NCI-H2171 (cell line): Measurements from ENCODE around the gene ADAM11.
"Not testable (repeated sequence)": the region's sequence is repeated elsewhere in the genome, so short reads cannot be mapped to it uniquely, and the experiment has no call there.

Experiments used
- DNase-seq: peaks from one replicate; lab custom pipeline; 2025; lab: John Stamatoyannopoulos, UW

ADAM11 gene, protein sequence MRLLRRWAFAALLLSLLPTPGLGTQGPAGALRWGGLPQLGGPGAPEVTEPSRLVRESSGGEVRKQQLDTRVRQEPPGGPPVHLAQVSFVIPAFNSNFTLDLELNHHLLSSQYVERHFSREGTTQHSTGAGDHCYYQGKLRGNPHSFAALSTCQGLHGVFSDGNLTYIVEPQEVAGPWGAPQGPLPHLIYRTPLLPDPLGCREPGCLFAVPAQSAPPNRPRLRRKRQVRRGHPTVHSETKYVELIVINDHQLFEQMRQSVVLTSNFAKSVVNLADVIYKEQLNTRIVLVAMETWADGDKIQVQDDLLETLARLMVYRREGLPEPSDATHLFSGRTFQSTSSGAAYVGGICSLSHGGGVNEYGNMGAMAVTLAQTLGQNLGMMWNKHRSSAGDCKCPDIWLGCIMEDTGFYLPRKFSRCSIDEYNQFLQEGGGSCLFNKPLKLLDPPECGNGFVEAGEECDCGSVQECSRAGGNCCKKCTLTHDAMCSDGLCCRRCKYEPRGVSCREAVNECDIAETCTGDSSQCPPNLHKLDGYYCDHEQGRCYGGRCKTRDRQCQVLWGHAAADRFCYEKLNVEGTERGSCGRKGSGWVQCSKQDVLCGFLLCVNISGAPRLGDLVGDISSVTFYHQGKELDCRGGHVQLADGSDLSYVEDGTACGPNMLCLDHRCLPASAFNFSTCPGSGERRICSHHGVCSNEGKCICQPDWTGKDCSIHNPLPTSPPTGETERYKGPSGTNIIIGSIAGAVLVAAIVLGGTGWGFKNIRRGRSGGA

DNA sequence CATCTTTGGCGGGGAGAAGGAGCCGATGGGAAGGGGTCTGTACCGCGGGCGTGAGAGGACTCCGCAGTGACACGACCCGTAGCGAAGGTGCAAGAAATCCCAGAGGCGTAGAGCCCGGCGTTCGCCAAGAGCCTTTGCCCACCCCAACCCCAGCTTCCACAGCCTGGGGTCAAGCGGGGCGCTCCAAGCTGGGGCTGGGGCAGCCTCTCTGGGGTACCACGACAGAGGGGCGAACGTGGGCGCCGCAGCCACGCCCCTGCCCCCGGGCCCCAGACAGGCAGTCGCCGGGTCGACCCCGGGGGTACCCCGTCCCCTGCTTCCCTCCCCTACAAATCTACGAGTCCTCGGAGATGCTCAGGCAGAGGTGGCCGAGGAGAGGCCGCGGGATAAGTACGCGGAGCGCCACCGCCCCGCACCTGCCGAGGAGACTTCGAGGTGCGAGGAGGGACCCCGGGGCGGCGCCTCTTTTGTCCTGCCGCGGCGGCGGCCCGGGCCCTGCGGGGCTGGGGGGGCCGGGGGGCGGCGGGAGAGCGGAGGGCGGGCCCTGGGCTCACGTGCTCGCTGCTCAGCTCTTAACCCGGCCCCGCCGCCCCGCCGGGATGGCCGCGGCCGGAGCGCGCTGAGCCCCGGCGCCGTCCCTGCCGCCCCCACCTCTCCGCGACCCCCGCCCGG is at the start of gene ADAM11:
Gene ADAM11 (plus strand): TSS at position 575 of the 672 bp plus-strand sequence. CDS start 212 bp downstream, outside the sequence.
- DNase-seq: no peak

DNA sequence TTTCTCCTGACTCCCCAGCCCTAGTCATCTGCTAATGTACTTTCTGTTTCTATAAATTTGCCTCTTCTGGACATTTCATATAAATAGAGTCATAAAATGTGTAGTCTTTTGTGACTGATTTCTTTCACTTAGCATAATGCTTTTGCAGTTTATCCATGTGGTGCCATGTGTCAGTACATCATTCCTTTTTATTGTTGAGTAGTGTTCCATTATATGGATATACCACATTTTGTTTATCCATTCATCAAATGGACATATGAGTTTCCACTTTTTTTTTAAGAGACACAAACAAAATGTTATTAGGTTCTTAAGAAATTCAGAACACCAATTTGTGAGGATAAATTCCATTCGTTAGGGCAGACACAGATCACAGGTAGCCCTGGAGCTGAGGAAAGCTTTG is 39.3 kb upstream of the ADAM11 start:
- no peak for DNase-seq

DNA sequence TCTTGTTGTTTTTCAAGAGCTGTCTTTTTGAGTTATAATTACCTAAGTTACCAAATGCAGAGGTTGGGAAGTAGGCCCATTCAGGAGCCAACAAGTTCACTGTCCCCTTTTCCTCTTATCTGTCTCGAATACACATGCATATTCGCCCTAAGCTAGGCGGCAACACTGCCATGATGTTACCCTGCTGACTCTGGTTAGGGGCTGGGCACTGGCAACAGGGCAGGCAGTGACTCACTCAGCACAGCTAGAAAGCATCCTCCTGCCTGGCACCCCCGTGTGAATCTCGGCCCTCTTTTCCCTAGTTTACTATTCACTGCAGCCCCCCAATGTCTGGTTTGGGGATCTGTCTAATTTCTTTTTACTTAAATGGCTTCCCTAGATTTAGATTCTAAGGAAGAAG is 36.5 kb upstream of the ADAM11 start:
- DNase-seq: no peak

DNA sequence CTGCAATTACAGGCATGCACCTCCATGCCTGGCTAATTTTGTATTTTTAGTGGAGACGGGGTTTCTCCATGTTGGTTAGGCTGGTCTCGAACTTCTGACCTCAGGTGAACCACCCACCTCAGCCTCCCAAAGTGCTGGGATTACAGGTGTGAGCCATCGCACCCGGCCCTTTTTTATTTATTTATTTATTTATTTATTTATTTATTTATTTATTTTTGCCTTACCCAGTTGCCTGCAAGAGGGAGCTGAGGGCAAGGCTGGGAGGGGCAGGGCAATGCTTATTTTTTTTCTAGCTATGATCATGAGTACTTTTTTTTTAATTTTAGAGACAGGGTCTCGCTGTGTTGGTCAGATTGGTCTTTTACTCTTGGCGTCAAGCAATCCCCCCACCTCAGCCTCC is 32.7 kb upstream of the ADAM11 start:
- DNase-seq: not testable (repeated sequence)

DNA sequence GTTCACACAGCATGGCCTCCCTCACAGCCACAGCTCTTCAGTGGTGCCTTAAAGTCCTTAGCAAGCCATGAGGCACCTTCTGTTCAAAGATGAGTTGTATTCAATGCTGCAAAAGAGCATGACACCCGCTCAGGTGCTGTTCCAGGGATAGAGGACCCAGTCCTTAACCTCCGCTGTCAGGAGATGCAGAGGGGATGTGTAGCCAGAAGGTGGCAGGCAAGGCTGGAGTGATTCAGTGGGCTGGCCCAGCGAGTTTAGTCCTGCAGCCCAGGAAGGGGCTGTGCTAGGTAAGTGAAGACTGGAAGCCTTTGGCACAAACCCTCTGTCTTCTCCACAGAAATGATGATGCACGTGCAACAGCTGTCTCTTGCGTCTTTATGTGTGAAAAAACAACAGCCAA is 25.0 kb upstream of the ADAM11 start:
- DNase-seq: no peak

DNA sequence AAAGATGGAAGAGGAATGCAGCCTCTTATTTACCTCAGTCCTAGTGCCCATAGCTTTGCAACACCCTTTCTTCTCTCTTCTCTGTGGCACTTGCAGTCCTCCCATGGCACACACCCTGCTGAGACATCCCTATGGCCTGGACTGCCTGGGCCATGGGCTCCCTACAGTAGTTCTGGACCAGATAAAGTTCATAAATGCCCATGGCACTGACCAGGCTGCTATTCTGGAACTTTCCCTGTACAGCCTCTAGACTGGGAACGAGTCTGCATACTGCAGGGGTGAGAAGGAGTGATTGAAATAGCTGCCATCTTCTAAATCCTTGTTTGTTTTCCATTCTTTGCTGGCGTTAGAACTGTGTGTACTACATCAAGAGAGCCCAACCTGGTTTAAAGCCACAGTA is 24.5 kb upstream of the ADAM11 start:
- DNase-seq: no peak

DNA sequence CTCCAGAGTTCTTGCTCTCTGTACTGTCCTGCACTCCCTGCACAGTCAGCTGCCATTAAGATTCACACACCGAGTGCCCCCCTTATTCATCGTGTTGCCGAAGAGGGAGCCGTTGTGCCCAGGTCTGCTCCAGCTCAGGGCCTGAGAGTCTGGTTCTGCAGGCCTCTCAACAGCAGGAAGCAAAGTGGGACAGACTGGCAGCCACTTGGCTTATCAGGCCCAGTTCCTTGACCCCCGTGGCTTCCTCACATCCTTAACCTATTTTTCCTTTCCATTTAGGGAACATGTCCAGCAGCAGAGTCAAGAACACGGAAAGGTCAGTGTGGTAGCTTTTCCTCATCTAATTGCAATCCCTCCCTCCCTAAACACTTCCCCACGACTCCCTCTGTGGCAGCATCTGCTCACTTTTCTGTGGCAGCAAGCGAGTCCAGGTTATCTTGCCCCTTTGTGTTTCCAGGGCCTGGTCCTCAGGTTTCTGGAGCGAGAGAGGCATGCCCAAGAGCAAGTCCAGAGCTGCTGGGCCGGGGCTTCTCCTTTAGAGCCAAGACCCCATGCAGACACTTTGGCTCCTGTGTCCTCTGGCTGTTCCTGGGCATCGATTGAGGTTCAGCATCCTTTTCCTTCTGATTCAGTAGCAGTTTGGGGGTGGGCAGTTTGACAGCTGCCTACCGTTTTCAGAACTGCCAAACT is 22.1 kb upstream of the ADAM11 start:
- no peak for DNase-seq

DNA sequence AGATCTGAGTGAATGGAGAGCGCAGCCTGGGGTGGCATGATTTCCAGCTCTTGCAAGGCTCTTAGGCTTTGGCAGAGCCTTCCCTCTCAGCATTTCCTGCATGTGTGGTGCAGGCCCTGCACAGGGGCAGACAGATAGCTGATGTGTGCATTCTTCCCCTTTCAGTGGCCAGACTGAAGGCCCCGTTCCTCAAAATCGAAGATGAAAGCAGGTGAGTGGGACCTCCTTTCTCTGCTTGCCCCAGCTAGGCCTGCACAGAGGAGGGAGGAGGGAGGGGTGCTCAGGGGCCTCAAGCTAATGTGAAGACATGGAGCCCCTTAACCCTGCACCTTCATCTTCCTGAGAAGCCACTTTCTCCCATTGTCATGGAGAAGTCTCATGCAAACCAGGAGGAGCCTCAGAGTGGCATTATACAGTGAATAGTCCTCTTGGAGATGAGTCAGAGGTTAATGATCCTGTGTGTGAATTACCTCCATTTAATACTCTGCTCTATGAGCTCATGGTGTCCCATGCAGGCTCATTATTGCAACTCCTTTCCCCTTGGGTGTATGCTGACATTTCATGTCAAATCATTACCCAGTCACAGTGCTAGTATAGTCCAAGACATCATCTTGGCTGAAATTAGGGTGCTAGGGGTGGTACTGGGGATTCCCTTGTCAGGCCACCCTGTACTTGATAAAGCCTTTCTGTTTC is 20.4 kb upstream of the ADAM11 start:
- DNase-seq: no peak

DNA sequence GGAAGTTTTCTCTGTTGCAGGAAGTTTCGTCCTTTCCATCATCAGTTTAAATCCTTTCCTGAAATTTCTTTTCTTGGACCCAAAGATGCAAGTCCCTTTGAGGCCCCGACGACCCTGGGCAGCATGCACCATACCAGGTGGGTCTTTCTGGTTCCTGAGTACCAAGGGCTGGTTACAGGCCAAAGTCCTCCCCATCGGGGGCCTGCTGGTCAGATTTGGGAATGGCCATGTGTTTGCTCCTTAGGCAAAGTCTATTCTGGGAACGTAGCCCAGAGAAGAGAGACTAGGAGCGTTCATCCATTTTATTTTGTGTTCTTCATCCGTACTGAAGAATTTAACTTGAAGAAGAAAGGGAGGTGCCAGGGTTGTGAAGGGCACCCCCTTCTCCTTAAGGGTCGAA is 17.5 kb upstream of the ADAM11 start:
- no peak for DNase-seq

DNA sequence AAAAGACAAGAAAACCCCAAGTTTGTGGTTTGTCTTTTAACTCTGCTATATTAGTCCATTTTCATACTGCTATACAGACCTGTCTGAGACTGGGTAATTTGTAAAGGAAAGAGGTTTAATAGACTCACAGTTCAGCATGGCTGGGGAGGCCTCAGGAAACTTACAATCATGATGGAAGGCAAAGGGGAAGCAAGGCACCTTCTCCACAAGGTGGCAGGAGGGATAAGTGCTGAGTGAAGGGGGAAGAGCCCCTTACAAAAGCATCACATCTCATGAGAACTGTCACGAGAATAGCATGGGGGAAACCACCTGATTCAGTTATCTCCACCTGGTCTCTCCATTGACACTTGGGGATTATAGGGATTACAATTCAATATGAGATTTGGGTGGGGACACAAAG is 13.5 kb upstream of the ADAM11 start:
- no peak for DNase-seq

DNA sequence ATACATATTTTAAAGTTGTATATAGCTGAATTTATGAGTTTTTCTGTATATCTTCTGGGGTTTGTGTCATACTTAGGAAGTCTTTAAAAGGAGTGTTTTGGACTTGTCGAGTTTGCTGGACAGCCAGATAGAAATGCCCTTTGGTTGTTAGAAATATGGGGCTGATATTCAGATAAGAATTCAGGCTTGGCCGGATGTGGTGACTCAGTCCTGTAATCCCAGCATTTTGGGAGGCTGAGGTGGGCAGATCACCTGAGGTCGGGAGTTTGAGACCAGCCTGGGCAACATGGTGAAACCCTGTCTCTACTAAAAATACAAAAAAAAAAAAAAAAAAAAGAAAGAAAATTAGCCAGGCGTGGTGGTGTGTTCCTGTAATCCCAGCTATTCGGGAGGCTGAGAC is 13.1 kb upstream of the ADAM11 start:
- DNase-seq: not testable (repeated sequence)

DNA sequence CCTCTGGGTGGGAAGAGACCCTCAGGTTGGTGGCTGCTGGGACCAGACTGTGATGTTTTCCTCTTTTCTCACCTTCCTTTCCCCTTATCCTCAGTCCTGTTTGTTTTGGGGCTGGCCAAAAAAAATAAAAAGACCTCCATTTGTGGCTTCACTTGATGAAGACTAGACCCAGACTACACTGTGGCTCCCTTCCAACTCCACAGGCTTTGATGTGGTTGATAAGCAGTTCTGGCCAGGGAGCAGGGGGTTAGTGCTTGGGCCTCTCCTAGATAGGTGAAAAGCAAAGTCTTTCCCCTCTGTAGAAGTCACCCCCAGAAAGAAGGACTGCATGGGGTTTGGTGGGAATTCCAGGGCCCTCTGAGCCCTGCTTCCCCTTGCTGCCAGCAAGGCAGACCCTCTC is 11.2 kb upstream of the ADAM11 start:
- no peak for DNase-seq

DNA sequence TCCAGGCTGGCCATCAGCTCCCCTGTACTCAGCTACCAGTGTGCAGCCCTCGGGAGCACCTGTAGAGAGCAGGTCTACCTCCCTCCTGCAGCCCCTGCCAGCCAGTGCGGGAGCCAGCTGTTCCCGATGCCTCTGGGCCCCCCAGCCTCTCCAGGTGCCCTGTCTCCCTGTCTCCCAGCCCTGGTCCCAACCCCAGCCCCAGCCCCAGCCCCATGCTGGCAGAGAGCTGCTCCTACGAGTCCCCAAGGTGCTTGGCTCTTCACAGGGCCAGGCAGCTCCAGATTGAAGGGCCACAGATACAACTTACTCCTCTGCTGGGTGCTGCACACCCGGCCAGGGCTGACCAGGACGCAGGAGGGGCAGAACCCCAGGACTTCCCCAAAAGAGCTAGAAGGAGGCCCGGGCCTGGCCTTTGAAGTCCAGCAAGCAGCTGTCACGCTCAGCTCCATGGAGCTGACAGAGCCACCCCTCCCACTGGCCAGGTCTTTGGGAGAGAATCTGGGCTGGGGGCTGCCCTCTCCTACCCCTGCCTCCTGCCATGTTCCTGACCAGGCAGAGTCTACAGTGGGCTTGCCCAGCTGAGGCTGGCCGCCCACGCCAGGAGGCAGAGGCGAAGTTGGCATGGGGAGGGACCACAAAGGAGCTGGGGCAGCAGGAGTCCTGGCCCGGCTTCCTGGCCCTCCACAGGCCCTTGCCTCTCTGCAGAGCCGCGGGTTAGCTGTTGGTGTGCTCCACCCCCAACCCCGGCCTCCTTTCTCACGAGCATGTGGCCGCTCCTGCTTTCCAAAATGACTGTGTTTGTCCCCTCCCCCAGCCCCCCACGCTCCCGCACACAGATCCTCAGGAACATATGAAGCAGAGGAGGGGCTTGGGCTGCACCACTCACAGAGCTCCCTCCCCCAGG is 9.5 kb upstream of the ADAM11 start:
- DNase-seq: no peak

DNA sequence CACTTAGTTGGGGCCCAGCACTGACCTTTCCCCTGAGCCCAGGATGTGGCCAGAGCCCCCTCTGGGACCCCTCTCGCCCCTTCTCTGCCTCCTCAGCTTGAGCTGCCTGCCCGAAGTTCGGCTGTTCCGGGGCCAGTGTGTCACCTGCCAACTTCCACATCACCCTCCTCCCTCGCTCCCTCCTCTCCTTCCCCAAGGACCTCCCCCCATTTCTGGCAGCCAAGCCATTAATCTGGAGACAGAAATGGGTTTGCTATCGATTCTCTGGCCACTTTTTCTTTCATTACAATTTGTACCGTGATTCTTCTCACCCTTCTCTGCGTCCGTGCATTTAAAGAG is 8.8 kb upstream of the ADAM11 start:
- DNase-seq: no peak

DNA sequence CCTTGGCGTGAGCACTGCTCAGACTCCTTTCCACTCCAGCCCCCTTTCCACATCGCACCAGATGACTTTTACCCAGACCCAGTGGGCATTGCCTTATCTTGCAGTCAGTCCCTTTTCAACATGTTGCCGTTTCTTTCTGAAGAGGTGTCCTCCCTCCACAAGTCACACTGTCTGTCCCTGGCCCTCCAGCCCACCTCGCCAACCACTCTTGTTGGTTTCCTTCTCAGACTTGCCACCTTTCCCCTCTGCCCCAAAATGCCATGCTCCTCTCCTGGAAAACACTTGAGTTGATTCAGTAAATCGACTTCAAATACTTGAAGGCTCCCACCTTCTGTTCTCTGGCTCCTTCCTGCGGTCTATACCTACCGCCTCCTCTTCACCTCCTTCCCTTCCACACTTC is 7.5 kb upstream of the ADAM11 start:
- no peak for DNase-seq

DNA sequence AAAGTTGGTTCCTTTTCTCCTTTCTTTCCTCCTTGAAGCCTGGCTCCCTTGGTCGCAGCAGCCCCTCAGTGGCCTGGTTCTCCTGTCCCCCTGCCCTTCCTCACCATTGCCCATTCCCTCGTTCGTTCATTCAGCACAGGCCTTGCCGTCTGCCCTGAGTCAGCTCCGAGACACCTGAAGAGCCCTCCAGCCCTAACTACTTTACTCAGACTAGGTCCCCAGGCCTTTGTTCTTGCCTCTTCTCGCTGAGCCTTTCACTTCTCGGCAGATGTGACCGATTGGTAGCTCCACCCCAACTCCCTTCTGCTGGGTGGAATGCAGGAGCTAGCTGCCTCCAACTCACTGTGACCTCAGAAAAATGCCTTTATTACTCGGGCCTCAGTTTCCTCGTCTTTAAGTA is 7.0 kb upstream of the ADAM11 start:
- no peak for DNase-seq

DNA sequence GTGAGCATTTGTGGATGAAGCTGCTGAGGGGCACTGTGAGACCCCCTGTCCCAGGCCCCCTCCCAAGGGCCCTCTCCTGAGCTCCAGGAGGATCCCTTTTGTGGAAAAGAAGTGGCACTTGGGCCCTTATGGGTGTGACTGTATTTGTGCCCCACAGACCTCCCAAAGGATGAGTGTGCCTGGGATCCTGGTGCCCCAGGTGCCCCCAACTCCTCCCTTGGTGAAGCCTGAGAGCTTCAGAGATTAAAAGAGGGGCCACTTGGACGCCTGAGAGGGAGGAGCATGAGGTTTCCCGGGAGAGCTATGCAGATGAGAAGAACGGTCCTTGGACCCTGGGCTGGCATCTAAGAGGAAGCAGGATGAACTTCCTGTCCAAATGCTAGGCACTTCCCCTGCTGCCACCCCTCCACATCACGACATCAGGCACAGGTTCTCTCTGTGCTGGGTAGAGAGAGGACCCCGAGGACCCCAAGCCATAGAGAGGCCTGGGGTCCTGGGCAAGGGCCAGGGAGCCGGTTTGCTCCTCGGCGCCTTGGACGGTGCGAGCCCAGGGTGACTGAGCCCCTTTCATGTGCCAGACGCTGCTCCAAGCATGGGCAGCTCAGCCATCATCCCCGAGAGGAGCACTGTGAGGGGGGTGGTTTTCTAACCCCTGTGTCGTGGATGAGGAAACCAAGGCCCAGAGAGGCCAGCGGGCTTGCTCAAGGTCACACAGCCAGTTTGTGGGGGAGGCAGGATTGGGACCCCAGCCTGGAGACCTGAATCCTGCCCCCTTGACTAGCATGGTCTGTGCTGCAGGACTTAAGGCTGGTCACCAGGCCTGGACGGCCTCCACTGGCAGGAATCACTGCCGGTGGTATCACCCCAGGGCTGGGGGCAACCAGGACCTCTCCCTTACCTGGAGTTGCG is 5.6 kb upstream of the ADAM11 start:
- DNase-seq: no peak

DNA sequence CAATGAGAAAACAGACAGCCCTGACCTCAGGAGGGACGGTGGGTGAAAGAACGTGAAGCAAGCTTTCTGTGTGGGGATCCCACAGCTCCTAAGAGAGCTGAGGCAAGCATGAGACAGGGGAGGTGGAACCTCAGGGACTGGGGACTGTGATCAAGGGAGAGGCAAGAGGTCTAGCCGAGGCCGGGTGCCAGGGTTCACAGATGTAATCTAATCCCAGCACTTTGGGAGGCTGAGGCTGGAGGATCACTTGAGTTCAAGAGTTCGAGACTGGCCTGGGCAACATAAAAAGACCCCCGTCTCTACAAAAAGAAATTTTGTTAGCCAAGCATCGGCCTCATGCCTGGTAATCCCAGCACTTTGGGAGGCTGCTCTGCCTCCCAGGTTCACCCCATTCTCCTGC is 4.5 kb upstream of the ADAM11 start:
- DNase-seq: no peak

DNA sequence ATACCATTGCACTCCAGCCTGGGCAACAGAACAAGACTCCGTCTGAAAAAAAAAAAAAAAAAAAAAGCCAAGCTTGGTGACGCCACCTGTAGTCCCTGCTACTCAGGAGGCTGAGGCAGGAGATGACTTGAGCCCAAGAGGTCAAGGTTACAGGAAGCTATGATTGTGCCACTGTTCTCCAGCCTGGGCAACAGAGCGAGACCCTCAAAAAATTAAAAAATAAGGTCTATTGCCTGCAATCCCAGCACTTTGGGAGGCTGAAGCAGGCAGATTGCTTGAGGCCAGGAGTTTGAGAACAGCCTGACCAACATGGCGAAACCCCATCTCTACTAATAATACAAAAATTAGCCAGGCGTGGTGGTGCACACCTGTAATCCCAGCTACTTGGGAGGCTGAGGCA is 3.6 kb upstream of the ADAM11 start:
- not testable (repeated sequence) for DNase-seq
